ENCODE results near the gene CES3.

The CES3 gene

DNA sequence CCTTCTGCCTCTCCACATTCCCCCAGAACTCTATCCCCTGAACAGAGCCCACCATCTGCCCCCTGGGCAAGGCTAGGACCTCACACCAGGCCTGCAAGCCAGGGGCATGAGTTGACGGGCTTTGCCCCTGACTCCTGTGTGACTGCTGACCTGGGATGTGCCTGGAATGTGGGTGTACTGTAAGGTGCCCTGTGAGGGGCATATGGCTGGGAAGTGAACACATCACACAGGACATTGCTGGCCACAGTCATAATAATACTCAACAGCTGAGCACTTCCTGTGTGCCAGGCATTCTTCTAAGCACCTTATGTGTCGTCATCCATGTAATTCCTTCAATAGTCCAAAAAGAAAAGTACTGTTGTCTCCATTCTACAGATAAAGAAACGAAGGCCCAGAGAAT lies 40.7 kb downstream of the CES3 start:
- Histone ChIP-seq H3K79me2 (ENCODE audit: insufficient read depth, low read length) (no peaks in the 10 kb centered on the region), H4K20me1 (ENCODE audit: low read depth, low read length) (no peaks in the 10 kb centered on the region; the same call in 1 of the 2 replicates), H3K4me3 (ENCODE audit: insufficient read depth, low read length, poor library complexity, severe bottlenecking) (no peak overlapping the region), H3K4me2 (ENCODE audit: low read depth, low read length, poor library complexity, severe bottlenecking) (peak overlapping the region; percentile 47), H3K9ac (ENCODE audit: low read length) (no peak overlapping the region), H3K27ac (ENCODE audit: low read depth, low read length) (no peak overlapping the region), H3K27me3 (ENCODE audit: low read length) (no peaks in the 10 kb centered on the region), H3K9me2 (replicated peaks; ENCODE audit: insufficient read depth, low read length) (no peaks in the 10 kb centered on the region), H2AFZ (ENCODE audit: low read depth, low read length, severe bottlenecking) (no peak overlapping the region), H3K36me3 (ENCODE audit: low read length) (no peaks in the 10 kb centered on the region), H3F3A (ENCODE audit: insufficient read depth) (no peaks in the 10 kb centered on the region), H3K9me3 (ENCODE audit: insufficient read depth, low read length) (no peaks in the 10 kb centered on the region)
- TF ChIP-seq, protein P1, sequence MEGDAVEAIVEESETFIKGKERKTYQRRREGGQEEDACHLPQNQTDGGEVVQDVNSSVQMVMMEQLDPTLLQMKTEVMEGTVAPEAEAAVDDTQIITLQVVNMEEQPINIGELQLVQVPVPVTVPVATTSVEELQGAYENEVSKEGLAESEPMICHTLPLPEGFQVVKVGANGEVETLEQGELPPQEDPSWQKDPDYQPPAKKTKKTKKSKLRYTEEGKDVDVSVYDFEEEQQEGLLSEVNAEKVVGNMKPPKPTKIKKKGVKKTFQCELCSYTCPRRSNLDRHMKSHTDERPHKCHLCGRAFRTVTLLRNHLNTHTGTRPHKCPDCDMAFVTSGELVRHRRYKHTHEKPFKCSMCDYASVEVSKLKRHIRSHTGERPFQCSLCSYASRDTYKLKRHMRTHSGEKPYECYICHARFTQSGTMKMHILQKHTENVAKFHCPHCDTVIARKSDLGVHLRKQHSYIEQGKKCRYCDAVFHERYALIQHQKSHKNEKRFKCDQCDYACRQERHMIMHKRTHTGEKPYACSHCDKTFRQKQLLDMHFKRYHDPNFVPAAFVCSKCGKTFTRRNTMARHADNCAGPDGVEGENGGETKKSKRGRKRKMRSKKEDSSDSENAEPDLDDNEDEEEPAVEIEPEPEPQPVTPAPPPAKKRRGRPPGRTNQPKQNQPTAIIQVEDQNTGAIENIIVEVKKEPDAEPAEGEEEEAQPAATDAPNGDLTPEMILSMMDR (IDR thresholded peaks at IDR 0.05; ENCODE audit: insufficient read depth, low read length, poor library complexity, severe bottlenecking), result no peak
- TF ChIP-seq EZH2phosphoT487 (conservative IDR thresholded peaks at IDR 0.05; ENCODE audit: low read length), result no peak

DNA sequence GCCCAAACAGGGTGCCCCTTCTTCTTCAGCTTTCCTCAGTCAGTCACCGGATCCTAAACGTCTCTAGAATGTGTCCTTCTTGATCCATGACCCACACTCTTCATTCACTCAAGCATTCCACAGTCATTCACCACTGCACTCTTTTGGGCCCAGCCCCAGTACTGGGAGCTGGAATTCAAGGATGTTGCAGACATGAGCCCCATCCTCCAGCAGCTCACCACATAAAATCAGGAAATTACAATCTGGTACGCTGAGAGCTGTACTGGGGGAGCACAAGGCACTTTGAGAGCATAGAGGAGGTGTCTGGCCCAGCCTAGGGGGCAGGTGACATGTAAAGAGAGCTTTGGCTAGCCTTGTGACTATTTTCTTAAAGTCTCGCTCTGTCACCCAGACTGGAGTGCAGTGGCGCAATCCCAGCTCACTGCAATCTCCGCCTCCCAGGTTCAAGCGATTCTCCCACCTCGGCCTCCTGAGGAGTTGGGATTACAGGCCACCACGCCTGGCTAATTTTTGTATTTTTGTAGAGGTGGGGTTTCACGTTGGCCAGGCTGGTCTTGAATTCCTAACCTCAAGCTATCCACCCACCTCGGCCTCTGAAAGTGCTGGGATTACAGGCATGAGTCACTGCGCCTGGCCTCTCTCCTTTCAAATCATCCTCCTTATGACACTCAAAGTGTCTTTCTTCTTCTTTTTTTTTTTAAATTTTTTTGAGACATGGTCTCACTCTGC lies 46.0 kb downstream of the CES3 start:
- Histone ChIP-seq H3K27ac (ENCODE audit: low read depth, low read length) (no peak overlapping the region), H2AFZ (ENCODE audit: low read depth, low read length, severe bottlenecking) (no peak overlapping the region), H3K9me2 (replicated peaks; ENCODE audit: insufficient read depth, low read length) (no peaks in the 10 kb centered on the region), H4K20me1 (ENCODE audit: low read depth, low read length) (no peaks in the 10 kb centered on the region), H3K4me3 (ENCODE audit: insufficient read depth, low read length, poor library complexity, severe bottlenecking) (no peak overlapping the region), H3K27me3 (ENCODE audit: low read length) (no peaks in the 10 kb centered on the region), H3K4me2 (ENCODE audit: low read depth, low read length, poor library complexity, severe bottlenecking) (no peak overlapping the region), H3F3A (ENCODE audit: insufficient read depth) (no peaks in the 10 kb centered on the region), H3K9ac (ENCODE audit: low read length) (no peak overlapping the region), H3K79me2 (ENCODE audit: insufficient read depth, low read length) (no peaks in the 10 kb centered on the region), H3K36me3 (ENCODE audit: low read length) (no peaks in the 10 kb centered on the region), H3K9me3 (ENCODE audit: insufficient read depth, low read length) (no peaks in the 10 kb centered on the region)
- TF ChIP-seq, protein P1 (IDR thresholded peaks at IDR 0.05; ENCODE audit: insufficient read depth, low read length, poor library complexity, severe bottlenecking), result no peak
- no peak for TF ChIP-seq EZH2phosphoT487 (conservative IDR thresholded peaks at IDR 0.05; ENCODE audit: low read length)

GRCh38 chr16:67009158-67009557 lies 48.1 kb downstream of the CES3 start:
- no peak for TF ChIP-seq EZH2phosphoT487 (conservative IDR thresholded peaks at IDR 0.05; ENCODE audit: low read length)
- TF ChIP-seq, protein P1 (IDR thresholded peaks at IDR 0.05; ENCODE audit: insufficient read depth, low read length, poor library complexity, severe bottlenecking), result no peak
- no peak overlapping the region for H3K4me2 ChIP-seq (ENCODE audit: low read depth, low read length, poor library complexity, severe bottlenecking)
- no peaks in the 10 kb centered on the region for H3K79me2 ChIP-seq (ENCODE audit: insufficient read depth, low read length)
- H3K4me3 ChIP-seq (ENCODE audit: insufficient read depth, low read length, poor library complexity, severe bottlenecking), result no peak overlapping the region
- no peaks in the 10 kb centered on the region for H3K9me2 ChIP-seq (replicated peaks; ENCODE audit: insufficient read depth, low read length)
- no peak overlapping the region for H2AFZ ChIP-seq (ENCODE audit: low read depth, low read length, severe bottlenecking)
- no peaks in the 10 kb centered on the region for H3K27me3 ChIP-seq (ENCODE audit: low read length)
- no peaks in the 10 kb centered on the region for H3K9me3 ChIP-seq (ENCODE audit: insufficient read depth, low read length)
- H3F3A ChIP-seq (ENCODE audit: insufficient read depth), result no peaks in the 10 kb centered on the region
- no peak overlapping the region for H3K27ac ChIP-seq (ENCODE audit: low read depth, low read length)
- no peaks in the 10 kb centered on the region for H4K20me1 ChIP-seq (ENCODE audit: low read depth, low read length)
- H3K9ac ChIP-seq (ENCODE audit: low read length), result no peak overlapping the region
- no peaks in the 10 kb centered on the region for H3K36me3 ChIP-seq (ENCODE audit: low read length)
